Prostate gland (tissue), 2 donors: ENCODE data around the gene GOLGA8A.

Experiments
- CTCF ChIP-seq, 4 experiments: fragments of 200-600 bp in 2 of 4; fragments of 450-650 bp in 2 of 4; sonication (generic) in 2 of 4; IDR thresholded peaks; 1 replicate in 3 of 4; 2 replicates in 1 of 4; pipeline ENCODE4 v1.5.1; 2016 to 2019; ENCODE audit warnings: antibody characterized with exemption in 4 of 4, mild to moderate bottlenecking in 2 of 4, moderate library complexity in 2 of 4
- POLR2AphosphoS5 ChIP-seq: sonication (generic); formaldehyde crosslinking; IDR thresholded peaks from one replicate; pipeline ENCODE4 v1.6.1; 2017; ENCODE audit warnings: antibody characterized with exemption

GRCh38 chr15:34439878-34440277 lies 2.3 kb upstream of the GOLGA8A start:
- TF ChIP-seq CTCF (IDR thresholded peaks at IDR 0.05), result no peak
- no peak for TF ChIP-seq POLR2AphosphoS5
